Measurements from ENCODE around the gene ABHD16A. TPM values are rescaled to one million over a fixed set of nuclear protein-coding genes. Genes with fewer than 3 reads are reported as not detected.

The ABHD16A gene
- total and polyA plus RNA-seq, 2 of the 13 experiments (the other 11 are each of a cell fraction or from before 2014, with no cell fraction given), result 43.5 to 45.4 TPM

- TF ChIP-seq CAMTA2 (CRISPR knock-in tag; IDR thresholded peaks at IDR 0.05; ENCODE audit: borderline replicate concordance) (0 out of 2 replicates have a peak, but pooled peaks have one; percentile 32), AGO1 (IDR thresholded peaks at IDR 0.05; ENCODE audit: low read depth, low read length, poor library complexity, severe bottlenecking) (no peak), SIN3A (IDR thresholded peaks at IDR 0.05; ENCODE audit: borderline replicate concordance, low read depth, low read length) (0 out of 2 replicates have a peak, but pooled peaks have one; percentile 10)
Measured at GRCh38 chr6:31658158-31658688, 44.9 kb downstream of the ABHD16A start (continued).

- H3K9me3 ChIP-seq (ENCODE audit: low read length), result no peaks in the 10 kb centered on the region
- peaks cover 89% of the 10 kb centered on the region for H3K4me1 ChIP-seq (ENCODE audit: insufficient read depth, low read length)
- intact Hi-C loops (cut with micrococcal nuclease; ENCODE audit: unreplicated experiment), result loop anchor here (10.0 kb wide), 1 partner anchor 113 kb away; the partner anchor contains the start of genes ATP6V1G2, DDX39B and NFKBIL1
- DNase-seq (ENCODE audit: low spot score), result no peak
- in situ Hi-C loops (cut with HindIII; ENCODE audit: extremely low pct_ligation_motif_present, low pct_unique_long_range_greater_than_20kb), result no loop called here
- peak overlapping the region; percentile 100 for H3K4me2 ChIP-seq (ENCODE audit: low read depth, low read length)
- H3K27me3 ChIP-seq (ENCODE audit: control insufficient read depth in 1 of 2, insufficient read depth in 2 of 2, low read length in 2 of 2), result no peaks in the 10 kb centered on the region; a peak in 2 of 5 replicates
- peak overlapping the region; percentile 56 to 78 (median 72) for H3K4me3 ChIP-seq (replicated peaks in 1 of 3; ENCODE audit: insufficient read depth in 1 of 3, low read depth in 2 of 3, low read length in 3 of 3)
- no peak for ATAC-seq
- H3K9ac ChIP-seq (ENCODE audit: insufficient read depth, low read depth, low read length), result peak overlapping the region; percentile 72
- peaks cover 10 to 20% of the 10 kb centered on the region in 2 experiments for H3K36me3 ChIP-seq (replicated peaks in 1 of 2; ENCODE audit: control insufficient read depth in 1 of 2, insufficient read depth in 2 of 2, low read length in 2 of 2)
- ChIA-PET POLR2A (interaction anchor here (1.0 to 8.0 kb wide), 14 partner anchors 6 to 208 kb away, joined by 3 to 438 read pairs (median 3); partner anchors contain the start of genes AIF1, ATP6V1G2, C6orf47 and CSNK2B), CTCF (ENCODE audit: low intra/inter-chr PET ratio, low total read pairs) (no interaction called here)
- H2AFZ ChIP-seq (ENCODE audit: low read length), result no peak overlapping the region
- H3K27ac ChIP-seq (ENCODE audit: extremely low read length, insufficient read depth, low read length), result peak overlapping the region; percentile 59
- WGBS (ENCODE audit: low lambda C conversion rate), result 69% methylated on average over 6 of the region's 6 CpGs
- H3K79me2 ChIP-seq (ENCODE audit: insufficient read depth, low read length), result peaks cover 56% of the 10 kb centered on the region
- BruUV-seq (replicated peaks), result no TSS peak
- H4K20me1 ChIP-seq (ENCODE audit: insufficient read depth, low read length), result peaks cover 19% of the 10 kb centered on the region; the same call in 1 of the 2 replicates
- no peak for FAIRE-seq
- TF ChIP-seq CENPT (CRISPR knock-in tag; IDR thresholded peaks at IDR 0.05; ENCODE audit: low read depth) (0 out of 2 replicates have a peak, but pooled peaks have one; percentile 54), SKIL (CRISPR knock-in tag; IDR thresholded peaks at IDR 0.05; ENCODE audit: borderline replicate concordance) (no peak), RBFOX2 (IDR thresholded peaks at IDR 0.05; ENCODE audit: low read depth, low read length) (peak; percentile 54), TBX3 (IDR thresholded peaks at IDR 0.05; ENCODE audit: borderline replicate concordance) (no peak), HNRNPK (IDR thresholded peaks at IDR 0.05; ENCODE audit: low read depth, low read length, poor library complexity, severe bottlenecking) (peak; percentile 52), POLR2AphosphoS5 (IDR thresholded peaks at IDR 0.05; ENCODE audit: low read depth, low read length) (0 out of 2 replicates have a peak, but pooled peaks have one; percentile 25), ZSCAN21 (CRISPR knock-in tag; IDR thresholded peaks at IDR 0.05; ENCODE audit: borderline replicate concordance) (0 out of 2 replicates have a peak, but pooled peaks have one; percentile 50), ATF7 (IDR thresholded peaks at IDR 0.05) (0 out of 2 replicates have a peak, but pooled peaks have one; percentile 16), ATF7 (CRISPR knock-in tag; IDR thresholded peaks at IDR 0.05) (no peak), ZNF652 (CRISPR knock-in tag; IDR thresholded peaks at IDR 0.05; ENCODE audit: borderline replicate concordance, low read depth) (0 out of 2 replicates have a peak, but pooled peaks have one; percentile 24), POLR2G (IDR thresholded peaks at IDR 0.05; ENCODE audit: low read depth, low read length) (peak; percentile 63; the same call in 1 of the 2 replicates)
- TF ChIP-seq, protein P1, sequence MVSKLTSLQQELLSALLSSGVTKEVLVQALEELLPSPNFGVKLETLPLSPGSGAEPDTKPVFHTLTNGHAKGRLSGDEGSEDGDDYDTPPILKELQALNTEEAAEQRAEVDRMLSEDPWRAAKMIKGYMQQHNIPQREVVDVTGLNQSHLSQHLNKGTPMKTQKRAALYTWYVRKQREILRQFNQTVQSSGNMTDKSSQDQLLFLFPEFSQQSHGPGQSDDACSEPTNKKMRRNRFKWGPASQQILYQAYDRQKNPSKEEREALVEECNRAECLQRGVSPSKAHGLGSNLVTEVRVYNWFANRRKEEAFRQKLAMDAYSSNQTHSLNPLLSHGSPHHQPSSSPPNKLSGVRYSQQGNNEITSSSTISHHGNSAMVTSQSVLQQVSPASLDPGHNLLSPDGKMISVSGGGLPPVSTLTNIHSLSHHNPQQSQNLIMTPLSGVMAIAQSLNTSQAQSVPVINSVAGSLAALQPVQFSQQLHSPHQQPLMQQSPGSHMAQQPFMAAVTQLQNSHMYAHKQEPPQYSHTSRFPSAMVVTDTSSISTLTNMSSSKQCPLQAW (CRISPR knock-in tag; IDR thresholded peaks at IDR 0.05), result peak; percentile 58; the same call in 1 of the 2 replicates
Measured at GRCh38 chr6:31657406-31658157, 45.5 kb downstream of the ABHD16A start.
